ENCODE results near the gene CNGB1. TPM values are rescaled to one million over a fixed set of nuclear protein-coding genes. Genes with fewer than 3 reads are reported as not detected.

The CNGB1 gene
- total and polyA plus RNA-seq, 2 of the 13 experiments (the other 11 are each of a cell fraction or from before 2014, with no cell fraction given) = 0.02 to 0.15 TPM

GRCh38 chr16:57894390-57895080, 76.4 kb downstream of the CNGB1 start (continued):
- TF ChIP-seq, protein P1, sequence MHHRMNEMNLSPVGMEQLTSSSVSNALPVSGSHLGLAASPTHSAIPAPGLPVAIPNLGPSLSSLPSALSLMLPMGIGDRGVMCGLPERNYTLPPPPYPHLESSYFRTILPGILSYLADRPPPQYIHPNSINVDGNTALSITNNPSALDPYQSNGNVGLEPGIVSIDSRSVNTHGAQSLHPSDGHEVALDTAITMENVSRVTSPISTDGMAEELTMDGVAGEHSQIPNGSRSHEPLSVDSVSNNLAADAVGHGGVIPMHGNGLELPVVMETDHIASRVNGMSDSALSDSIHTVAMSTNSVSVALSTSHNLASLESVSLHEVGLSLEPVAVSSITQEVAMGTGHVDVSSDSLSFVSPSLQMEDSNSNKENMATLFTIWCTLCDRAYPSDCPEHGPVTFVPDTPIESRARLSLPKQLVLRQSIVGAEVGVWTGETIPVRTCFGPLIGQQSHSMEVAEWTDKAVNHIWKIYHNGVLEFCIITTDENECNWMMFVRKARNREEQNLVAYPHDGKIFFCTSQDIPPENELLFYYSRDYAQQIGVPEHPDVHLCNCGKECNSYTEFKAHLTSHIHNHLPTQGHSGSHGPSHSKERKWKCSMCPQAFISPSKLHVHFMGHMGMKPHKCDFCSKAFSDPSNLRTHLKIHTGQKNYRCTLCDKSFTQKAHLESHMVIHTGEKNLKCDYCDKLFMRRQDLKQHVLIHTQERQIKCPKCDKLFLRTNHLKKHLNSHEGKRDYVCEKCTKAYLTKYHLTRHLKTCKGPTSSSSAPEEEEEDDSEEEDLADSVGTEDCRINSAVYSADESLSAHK (CRISPR knock-in tag; IDR thresholded peaks at IDR 0.05; ENCODE audit: borderline replicate concordance) = no peak
- no peak for TF ChIP-seq KLF13 (CRISPR knock-in tag; IDR thresholded peaks at IDR 0.05)
- TF ChIP-seq ZNF501 (CRISPR knock-in tag; IDR thresholded peaks at IDR 0.05) = peak; percentile 57
- no peak for TF ChIP-seq ZNF841 (CRISPR knock-in tag; IDR thresholded peaks at IDR 0.05; ENCODE audit: borderline replicate concordance)
- TF ChIP-seq ZBTB7B (CRISPR knock-in tag; IDR thresholded peaks at IDR 0.05) = 0 out of 2 replicates have a peak, but pooled peaks have one; percentile 67
- TF ChIP-seq, protein P2, sequence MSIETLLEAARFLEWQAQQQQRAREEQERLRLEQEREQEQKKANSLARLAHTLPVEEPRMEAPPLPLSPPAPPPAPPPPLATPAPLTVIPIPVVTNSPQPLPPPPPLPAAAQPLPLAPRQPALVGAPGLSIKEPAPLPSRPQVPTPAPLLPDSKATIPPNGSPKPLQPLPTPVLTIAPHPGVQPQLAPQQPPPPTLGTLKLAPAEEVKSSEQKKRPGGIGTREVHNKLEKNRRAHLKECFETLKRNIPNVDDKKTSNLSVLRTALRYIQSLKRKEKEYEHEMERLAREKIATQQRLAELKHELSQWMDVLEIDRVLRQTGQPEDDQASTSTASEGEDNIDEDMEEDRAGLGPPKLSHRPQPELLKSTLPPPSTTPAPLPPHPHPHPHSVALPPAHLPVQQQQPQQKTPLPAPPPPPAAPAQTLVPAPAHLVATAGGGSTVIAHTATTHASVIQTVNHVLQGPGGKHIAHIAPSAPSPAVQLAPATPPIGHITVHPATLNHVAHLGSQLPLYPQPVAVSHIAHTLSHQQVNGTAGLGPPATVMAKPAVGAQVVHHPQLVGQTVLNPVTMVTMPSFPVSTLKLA (IDR thresholded peaks at IDR 0.05) = peak; percentile 41
- TF ChIP-seq NCOR1 (IDR thresholded peaks at IDR 0.05; ENCODE audit: borderline replicate concordance, low read length) = peak; percentile 71; the same call in 1 of the 2 replicates
- TF ChIP-seq HMGXB3 (CRISPR knock-in tag; IDR thresholded peaks at IDR 0.05; ENCODE audit: borderline replicate concordance) = 0 out of 2 replicates have a peak, but pooled peaks have one; percentile 41
- TF ChIP-seq ZFX (CRISPR knock-in tag; IDR thresholded peaks at IDR 0.05; ENCODE audit: low read depth) = no peak
- no peak for TF ChIP-seq KAT2B (IDR thresholded peaks at IDR 0.05; ENCODE audit: borderline replicate concordance, low read depth, low read length)
- TF ChIP-seq BRCA1 (CRISPR knock-in tag; IDR thresholded peaks at IDR 0.05) = peak; percentile 88; the same call in 1 of the 2 replicates
- no peak; the same call in 1 of the 2 replicates for TF ChIP-seq MAF1 (CRISPR knock-in tag; IDR thresholded peaks at IDR 0.05; ENCODE audit: borderline replicate concordance)
- TF ChIP-seq PHF5A (CRISPR knock-in tag; IDR thresholded peaks at IDR 0.05; ENCODE audit: low read depth, unreplicated experiment) = peak; percentile 95
- TF ChIP-seq RFXAP (CRISPR knock-in tag; IDR thresholded peaks at IDR 0.05; ENCODE audit: borderline replicate concordance) = peak; percentile 88; the same call in 1 of the 2 replicates
- TF ChIP-seq KDM1A (CRISPR knock-in tag; IDR thresholded peaks at IDR 0.05) = 0 out of 2 replicates have a peak, but pooled peaks have one; percentile 3
- TF ChIP-seq ZGPAT (CRISPR knock-in tag; IDR thresholded peaks at IDR 0.05) = peak; percentile 96; the same call in 1 of the 2 replicates
- TF ChIP-seq ZFP90 (CRISPR knock-in tag; IDR thresholded peaks at IDR 0.05; ENCODE audit: borderline replicate concordance) = peak; percentile 73; the same call in 1 of the 2 replicates
- peak; percentile 47; the same call in 1 of the 2 replicates for TF ChIP-seq KMT2B (CRISPR knock-in tag; IDR thresholded peaks at IDR 0.05)
- TF ChIP-seq AGO2 (optimal IDR thresholded peaks at IDR 0.05; ENCODE audit: low read depth, low read length) = no peak

All from HepG2 (cell line).